ENCODE data around the gene HIVEP2.

DNA sequence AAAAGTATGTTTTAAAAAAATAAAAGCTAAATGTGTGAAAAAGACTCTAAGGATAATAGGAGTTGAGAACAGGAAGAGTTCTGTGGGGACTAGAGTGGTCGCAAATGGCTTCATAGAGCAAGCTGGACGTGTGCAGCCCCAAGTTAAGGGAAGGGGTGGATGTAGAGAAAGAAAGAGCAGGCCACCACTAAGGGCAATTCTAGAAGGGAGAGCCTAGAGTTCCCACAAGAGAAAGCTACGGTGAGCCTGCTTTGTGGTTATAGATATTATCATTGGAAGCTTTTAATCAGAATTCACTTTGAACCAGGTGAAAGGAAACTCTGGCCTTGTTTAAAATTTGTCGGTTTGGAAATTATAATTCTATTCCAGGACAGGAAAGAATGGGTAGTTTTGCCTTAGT, 101.6 kb downstream of the HIVEP2 start:
- TF ChIP-seq POLR2AphosphoS5 (IDR thresholded peaks at IDR 0.05; ENCODE audit: low read depth, low read length): no peak
- no peak for TF ChIP-seq POLR2A (IDR thresholded peaks at IDR 0.05; ENCODE audit: low read depth, low read length)
- no peak for TF ChIP-seq TAF1 (IDR thresholded peaks at IDR 0.05; ENCODE audit: low read depth, low read length)

Measured in GM12891 (cell line).